GM12878 (cell line): Measurements from ENCODE around the gene UBA7. TPM values are rescaled to one million over a fixed set of nuclear protein-coding genes. Genes with fewer than 3 reads are reported as not detected.

ENCODE experiments used
- ATAC-seq: fragments of 200-7000 bp; cut with Tn5 transposase; 3 replicates; pipeline ENCODE4 v1.9.1; 2020; ENCODE audit warnings: mild to moderate bottlenecking, moderate library complexity
- BruUV-seq: library from RNA; stranded (reverse); fragments of 400-500 nt; replicated peaks from 2 replicates; lab custom pipeline; 2021; lab: Mats Ljungman, UMichigan
- CTCF ChIA-PET: fragments of 300-600 bp; sonication (Branson Sonifier 250); formaldehyde crosslinking; extraction: SDS; loops from one replicate; lab custom pipeline; 2021; ENCODE audit warnings: inconsistent platforms; lab: Yijun Ruan, JAX
- POLR2A ChIA-PET: fragments of 350-600 bp; formaldehyde crosslinking; extraction: SDS; loops from one replicate; lab custom pipeline; 2021; ENCODE audit warnings: inconsistent platforms; lab: Charles Lee
- RAD21 ChIA-PET: fragments of 300-600 bp; sonication (Branson Sonifier 250); formaldehyde crosslinking; loops from one replicate; lab custom pipeline; 2023; ENCODE audit warnings: antibody characterized with exemption; ENCODE audit not compliant: unreplicated experiment; lab: Charles Lee
- SMC1A ChIA-PET: fragments of 300-600 bp; sonication (Branson Sonifier 250); formaldehyde crosslinking; loops from one replicate; lab custom pipeline; 2023; ENCODE audit not compliant: unreplicated experiment, uncharacterized antibody; lab: Charles Lee
- DNase-seq: peaks from one replicate; pipeline ENCODE4 v3.0.0-alpha.2; 2011; ENCODE audit warnings: low read depth, low spot score
- FAIRE-seq: peaks from 3 replicates; lab custom pipeline; 2011; peaks lifted over from hg19 to GRCh38; lab: Jason Lieb, UNC
- H2AFZ ChIP-seq: 2 replicates; pipeline ENCODE4 v1.6.0; 2011; ENCODE audit warnings: low read depth, low read length, control low read depth; ENCODE audit not compliant: control insufficient read depth
- H3K27ac ChIP-seq: 2 replicates; pipeline ENCODE4 v1.5.1; 2011; ENCODE audit warnings: control low read depth; ENCODE audit not compliant: control insufficient read depth, insufficient read depth
- H3K27me3 ChIP-seq, 2 experiments: replicated peaks in 1 of 2; 2 replicates each; pipeline versions ENCODE4 v1.6.0 to v1.6.1; 2011; ENCODE audit warnings: low read length in 1 of 2; ENCODE audit not compliant: control insufficient read depth in 2 of 2, insufficient read depth in 2 of 2
- H3K36me3 ChIP-seq, 2 experiments: 2 replicates each; pipeline ENCODE4 v1.5.1; 2011; ENCODE audit warnings: low read length in 1 of 2; ENCODE audit not compliant: control insufficient read depth in 2 of 2, insufficient read depth in 2 of 2
- H3K4me1 ChIP-seq: 2 replicates; pipeline ENCODE4 v1.6.1; 2011; ENCODE audit warnings: mild to moderate bottlenecking, low read length, moderate library complexity, mixed read lengths; ENCODE audit not compliant: control insufficient read depth, insufficient read depth
- H3K4me2 ChIP-seq: 2 replicates; pipeline ENCODE4 v1.6.0; 2011; ENCODE audit warnings: control low read depth; ENCODE audit not compliant: control insufficient read depth, insufficient read depth
- H3K4me3 ChIP-seq: fragments of 200-600 bp; sonication (generic); 2 replicates; pipeline ENCODE4 v1.5.1; 2016
- H3K79me2 ChIP-seq: 2 replicates; pipeline ENCODE4 v1.6.0; 2011; ENCODE audit warnings: low read length; ENCODE audit not compliant: control insufficient read depth, insufficient read depth
- H3K9ac ChIP-seq: 2 replicates; pipeline ENCODE4 v1.8.0; 2011; ENCODE audit warnings: low read length, control low read depth, mixed read lengths; ENCODE audit not compliant: control insufficient read depth, insufficient read depth
- H3K9me3 ChIP-seq: replicated peaks from 3 replicates; pipeline ENCODE4 v1.5.1; 2011; ENCODE audit warnings: mild to moderate bottlenecking, low read length; ENCODE audit not compliant: control insufficient read depth, insufficient read depth
- H4K20me1 ChIP-seq: 2 replicates; pipeline ENCODE4 v1.6.0; 2011; ENCODE audit not compliant: control insufficient read depth, insufficient read depth
- CBX3 ChIP-seq: fragments of 200-600 bp; sonication (generic); IDR thresholded peaks from 2 replicates; pipeline ENCODE4 v1.6.1; 2016; ENCODE audit warnings: low read depth, borderline replicate concordance
- CEBPB ChIP-seq, 2 experiments: fragments of 150-350 bp in 1 of 2; IDR thresholded peaks; 2 replicates each; pipeline ENCODE4 v1.6.1; 2012 to 2014; ENCODE audit warnings: low read depth in 2 of 2, low read length in 2 of 2, borderline replicate concordance in 1 of 2, inconsistent platforms in 1 of 2
- EED ChIP-seq: sonication (generic); IDR thresholded peaks from 2 replicates; pipeline ENCODE4 v1.6.1; 2016; ENCODE audit warnings: antibody characterized with exemption, low read depth
- ETV6 ChIP-seq, 2 experiments: fragments of 450-650 bp in 1 of 2; IDR thresholded peaks in 1 of 2; conservative IDR thresholded peaks in 1 of 2; 2 replicates each; pipeline ENCODE4 v1.6.1; 2014; ENCODE audit warnings: antibody characterized with exemption in 1 of 2, borderline replicate concordance in 1 of 2, low read depth in 1 of 2, mild to moderate bottlenecking in 1 of 2, moderate library complexity in 1 of 2
- IRF4 ChIP-seq: IDR thresholded peaks from 2 replicates; pipeline ENCODE4 v1.6.1; 2011; ENCODE audit warnings: low read depth, low read length
- KLF5 ChIP-seq: fragments of 450-650 bp; IDR thresholded peaks from 2 replicates; pipeline ENCODE4 v1.6.1; 2014; ENCODE audit warnings: mild to moderate bottlenecking; ENCODE audit not compliant: partially characterized antibody
- PML ChIP-seq: IDR thresholded peaks from 2 replicates; pipeline ENCODE4 v1.6.1; 2012; ENCODE audit warnings: low read length, inconsistent platforms
- POLR2AphosphoS5 ChIP-seq: IDR thresholded peaks from 2 replicates; pipeline ENCODE4 v1.6.1; 2011; ENCODE audit warnings: mild to moderate bottlenecking, low read length, inconsistent platforms
- SMAD5 ChIP-seq: IDR thresholded peaks from 2 replicates; pipeline ENCODE4 v1.6.1; 2016; ENCODE audit warnings: antibody characterized with exemption, low read depth
- TAF1 ChIP-seq: IDR thresholded peaks from 2 replicates; pipeline ENCODE4 v1.6.1; 2011; ENCODE audit warnings: mild to moderate bottlenecking, low read depth, low read length, borderline replicate concordance
- YY1 ChIP-seq: IDR thresholded peaks from 2 replicates; pipeline ENCODE4 v1.6.1; 2011; ENCODE audit warnings: low read depth, mild to moderate bottlenecking, low read length
- WGBS: methylation state at CpG from one replicate; pipeline ENCODE4 v1.1.6; 2016; ENCODE audit warnings: low lambda C conversion rate; ENCODE audit not compliant: insufficient replicate concordance, insufficient coverage; ENCODE audit errors: missing lambda C conversion rate; 5-methylcytosine and 5-hydroxymethylcytosine counted together
- in situ Hi-C: fragments of 300-500 bp; cut with MboI; formaldehyde crosslinking; loops from 9 replicates; pipeline ENCODE4 v1.14.3; 2018; ENCODE audit warnings: mixed read lengths
- intact Hi-C: fragments of 100-400 bp; cut with micrococcal nuclease; formaldehyde crosslinking; loops from one replicate; pipeline ENCODE4 v1.14.2; 2022; ENCODE audit not compliant: unreplicated experiment
- polyA plus RNA-seq, 11 experiments: library from polyadenylated mRNA; depleted of rRNA in 4 of 11; unstranded in 6 of 11; stranded (reverse) in 5 of 11; fragments of >200 nt; fragmentation: Nextera tagmentation in 4 of 11; fragmentation: Illumina TruSeq in 1 of 11; extraction: Ambion mirVana in 4 of 11; extraction: Trizol in 1 of 11; gene quantifications; 1 replicate in 1 of 11; 2 replicates in 10 of 11; pipeline versions ENCODE4 v1.2.1 to v1.2.3, GENCODE V29; 2011 to 2016; ENCODE audit warnings: inconsistent platforms in 2 of 11, missing spikeins in 2 of 11, low read depth in 1 of 11
- total RNA-seq, 4 experiments: library from RNA; depleted of rRNA in 3 of 4; stranded (reverse); fragments of >200 nt in 3 of 4; fragmentation: Illumina TruSeq in 1 of 4; extraction: Trizol in 1 of 4; gene quantifications; 2 replicates each; pipeline versions ENCODE4 v1.2.1 to v1.2.3, GENCODE V29; 2013 to 2021
- TF ChIP-seq, protein P1 (sequence below): IDR thresholded peaks from 2 replicates; pipeline ENCODE4 v1.6.1; 2011; ENCODE audit warnings: borderline replicate concordance, low read depth, mild to moderate bottlenecking, moderate library complexity, mixed read lengths, low read length; ENCODE audit not compliant: insufficient read depth; ENCODE audit errors: extremely low read length

UBA7 gene
- total and polyA plus RNA-seq, 10 of the 15 experiments (the other 5 are each of a cell fraction or from before 2014, with no cell fraction given) = 11.8 to 116 (median 46.7) TPM

DNA sequence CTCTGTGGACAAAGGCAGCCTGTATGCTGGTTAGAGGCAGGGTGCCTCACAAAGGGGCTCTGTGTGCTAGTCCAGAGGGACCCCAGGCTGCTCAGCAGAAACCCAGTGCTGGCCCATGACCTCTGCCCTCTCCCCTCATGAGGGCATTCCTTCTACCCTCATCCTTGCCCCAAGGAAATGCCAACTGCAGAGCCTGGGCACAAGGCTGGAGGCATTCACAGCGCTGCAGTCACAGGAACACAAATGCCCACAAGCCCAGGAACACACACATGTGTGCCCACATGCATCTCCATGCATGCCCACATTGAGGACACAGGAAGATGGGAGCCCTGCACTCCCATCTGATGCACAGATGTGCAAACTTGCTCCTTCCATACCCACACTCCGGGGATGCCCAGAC, 6.9 kb downstream of the UBA7 start:
- FAIRE-seq (peak; percentile 72), DNase-seq (no peak), ATAC-seq (no peak)
- ChIA-PET POLR2A (interaction anchor here (1.0 to 2.1 kb wide), 4 partner anchors 14 to 910 kb away, joined by 3 to 7 read pairs (median 4); no protein-coding TSS in a partner anchor), RAD21 (interaction anchor here (0.7 to 8.0 kb wide), 5 partner anchors 20 to 267 kb away, joined by 3 to 182 read pairs (median 5); partner anchors contain the start of gene MON1A), SMC1A (interaction anchor here (0.7 to 9.4 kb wide), 7 partner anchors 20 to 93 kb away, joined by 3 to 146 read pairs (median 3); partner anchors contain the start of gene IP6K1), CTCF (interaction anchor here (0.9 to 12.0 kb wide), 4 partner anchors 10 to 99 kb away, joined by 3 to 327 read pairs (median 51); partner anchors contain the start of gene UBA7)
- in situ Hi-C loops (no loop called here), intact Hi-C loops (no loop called here)
- H3K4me1 ChIP-seq = peaks cover 43% of the 10 kb centered on the region
- H3K9ac ChIP-seq = peak overlapping the region; percentile 57
- H3K79me2 ChIP-seq = no peaks in the 10 kb centered on the region; the same call in 1 of the 2 replicates
- TF ChIP-seq YY1 = no peak
- TF ChIP-seq SMAD5 = 0 out of 2 replicates have a peak, but pooled peaks have one; percentile 4
- no peaks in the 10 kb centered on the region for H4K20me1 ChIP-seq
- H3K36me3 ChIP-seq = peaks cover 0 to 4% of the 10 kb centered on the region in 2 experiments; a peak in 3 of 4 replicates
- no peaks in the 10 kb centered on the region for H3K9me3 ChIP-seq
- H3K4me2 ChIP-seq = peak overlapping the region; percentile 89
- H3K27ac ChIP-seq = peak overlapping the region; percentile 80
- no peak overlapping the region for H2AFZ ChIP-seq
- WGBS = 29% methylated on average over 2 of the region's 2 CpGs
- no TSS peak for BruUV-seq
- H3K27me3 ChIP-seq = no peaks in the 10 kb centered on the region; a peak in 1 of 4 replicates
- peak overlapping the region; percentile 62; the same call in 1 of the 2 replicates for H3K4me3 ChIP-seq

DNA sequence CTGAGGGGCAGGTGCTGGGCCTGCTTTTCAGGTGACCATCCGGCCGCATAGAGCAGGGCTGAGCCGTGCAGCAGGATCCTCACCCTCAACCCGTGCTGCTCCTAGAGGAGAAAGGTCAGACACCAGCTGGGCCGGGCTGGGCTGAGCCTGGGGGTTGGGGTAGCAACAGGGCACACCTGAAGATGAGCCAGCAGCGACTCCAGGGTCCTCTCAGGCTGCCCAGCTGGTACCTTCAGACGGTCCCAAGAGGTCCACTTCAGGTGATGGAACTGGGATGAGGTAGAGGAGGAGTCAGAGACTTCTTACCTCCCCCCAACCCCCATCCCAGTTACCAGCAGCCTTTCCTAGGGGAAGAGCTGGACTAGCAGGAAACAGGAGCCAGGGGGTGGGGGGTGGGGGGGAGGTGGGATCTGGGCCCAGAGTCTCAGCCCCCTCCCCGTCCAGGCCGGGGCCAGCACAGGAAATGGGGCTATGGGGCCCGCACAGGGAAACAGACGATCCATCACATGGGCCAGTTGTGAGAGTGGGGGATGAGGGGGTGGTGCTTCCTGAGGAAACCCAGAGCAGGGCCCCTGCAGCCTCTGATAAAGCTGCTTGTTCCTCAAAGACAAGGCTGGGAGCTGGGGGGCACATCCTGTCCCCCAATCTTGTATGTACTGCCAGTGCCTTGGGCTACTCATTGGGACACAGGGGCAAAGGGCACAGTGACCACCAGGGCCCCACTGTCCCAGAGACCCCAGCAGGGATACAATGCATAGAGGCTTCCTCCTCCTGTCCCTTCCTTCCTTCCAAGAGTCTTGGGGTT, 7.7 kb downstream of the UBA7 start:
- H3K4me3 ChIP-seq = peak overlapping the region; percentile 62; the same call in 1 of the 2 replicates
- H3K9ac ChIP-seq = peak overlapping the region; percentile 57
- no peaks in the 10 kb centered on the region; the same call in 1 of the 2 replicates for H3K79me2 ChIP-seq
- DNase-seq = no peak
- CTCF ChIA-PET = interaction anchor here (1.3 to 12.0 kb wide), 7 partner anchors 10 to 266 kb away, joined by 3 to 327 read pairs (median 5); partner anchors contain the start of genes MON1A, MST1R and UBA7
- H4K20me1 ChIP-seq = no peaks in the 10 kb centered on the region
- intact Hi-C loops = no loop called here
- WGBS = 12% methylated on average over 11 of the region's 11 CpGs
- H3K9me3 ChIP-seq = no peaks in the 10 kb centered on the region
- peak overlapping the region; percentile 89 for H3K4me2 ChIP-seq
- no peak overlapping the region for H2AFZ ChIP-seq
- ATAC-seq = peak; percentile 29
- RAD21 ChIA-PET = interaction anchor here (0.7 to 8.0 kb wide), 10 partner anchors 7 to 266 kb away, joined by 4 to 182 read pairs (median 8); partner anchors contain the start of genes IP6K1, MON1A and UBA7
- in situ Hi-C loops = no loop called here
- SMC1A ChIA-PET = interaction anchor here (0.7 to 9.4 kb wide), 11 partner anchors 8 to 266 kb away, joined by 3 to 146 read pairs (median 3); partner anchors contain the start of genes GMPPB, IP6K1 and UBA7
- no TSS peak for BruUV-seq
- peak; percentile 86 for FAIRE-seq
- H3K36me3 ChIP-seq = peaks cover 0 to 3% of the 10 kb centered on the region in 2 experiments; a peak in 2 of 4 replicates
- H3K4me1 ChIP-seq = peaks cover 43% of the 10 kb centered on the region
- H3K27ac ChIP-seq = peak overlapping the region; percentile 80
- POLR2A ChIA-PET = interaction anchor here (1.0 to 2.1 kb wide), 8 partner anchors 7 to 909 kb away, joined by 3 to 15 read pairs (median 4); partner anchors contain the start of gene UBA7
- H3K27me3 ChIP-seq = no peaks in the 10 kb centered on the region; a peak in 1 of 4 replicates
- TF ChIP-seq, protein P1, sequence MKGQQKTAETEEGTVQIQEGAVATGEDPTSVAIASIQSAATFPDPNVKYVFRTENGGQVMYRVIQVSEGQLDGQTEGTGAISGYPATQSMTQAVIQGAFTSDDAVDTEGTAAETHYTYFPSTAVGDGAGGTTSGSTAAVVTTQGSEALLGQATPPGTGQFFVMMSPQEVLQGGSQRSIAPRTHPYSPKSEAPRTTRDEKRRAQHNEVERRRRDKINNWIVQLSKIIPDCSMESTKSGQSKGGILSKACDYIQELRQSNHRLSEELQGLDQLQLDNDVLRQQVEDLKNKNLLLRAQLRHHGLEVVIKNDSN = peak; percentile 59
- TF ChIP-seq KLF5 (no peak), PML (no peak), IRF4 (no peak), CEBPB (IDR thresholded peaks at IDR 0.05; ENCODE audit: borderline replicate concordance in 1 of 2, low read depth in 2 of 2, low read length in 2 of 2) (no peak), TAF1 (peak; percentile 37; the same call in 1 of the 2 replicates), ETV6 (conservative IDR thresholded peaks at IDR 0.05 in 1 of 2, IDR thresholded peaks at IDR 0.05 in 1 of 2; ENCODE audit: borderline replicate concordance in 1 of 2, low read depth in 1 of 2) (peak in 1 of 2 experiments; percentile 18; a peak in 1 of 4 replicates), POLR2AphosphoS5 (peak; percentile 52; the same call in 1 of the 2 replicates), EED (peak; percentile 66), CBX3 (no peak)
